B cell (primary cell): ENCODE results near the gene DVL1. TPM values are rescaled to one million over a fixed set of nuclear protein-coding genes. Genes with fewer than 3 reads are reported as not detected.

Experiments used
- ATAC-seq: fragments of 200-7000 bp; cut with Tn5 transposase; one replicate; pipeline ENCODE4 v1.10.0; 2021; ENCODE audit warnings: low read depth, mild to moderate bottlenecking, moderate number of reproducible peaks, moderate library complexity
- CTCF ChIA-PET: fragments of 350-600 bp; sonication (Branson Sonifier 250); formaldehyde crosslinking; loops from one replicate; lab custom pipeline; 2021; ENCODE audit warnings: antibody characterized with exemption, inconsistent platforms; lab: Charles Lee
- POLR2A ChIA-PET: fragments of 350-600 bp; sonication (Branson Sonifier 250); formaldehyde crosslinking; loops from one replicate; lab custom pipeline; 2021; ENCODE audit warnings: antibody characterized with exemption; lab: Charles Lee
- DNase-seq: peaks from one replicate; pipeline ENCODE4 v3.0.0; 2013
- H2AFZ ChIP-seq: 2 replicates; pipeline ENCODE4 v1.6.1; 2012; ENCODE audit warnings: mild to moderate bottlenecking, low read depth, low read length; ENCODE audit not compliant: insufficient read depth, poor library complexity, severe bottlenecking
- H3K27ac ChIP-seq, 2 donors: 1 replicate in 1 of 2; 2 replicates in 1 of 2; pipeline ENCODE4 v1.5.1; 2012 to 2013; ENCODE audit warnings: low read length in 2 of 2, mild to moderate bottlenecking in 2 of 2, moderate library complexity in 1 of 2
- H3K27me3 ChIP-seq, 4 experiments: fragments of 200-600 bp in 1 of 4; sonication (generic) in 1 of 4; replicated peaks in 1 of 4; 1 replicate in 2 of 4; 2 replicates in 2 of 4; pipeline versions ENCODE4 v1.6.1 to v1.7.0; 2013 to 2016; ENCODE audit warnings: low read length in 3 of 4, mild to moderate bottlenecking in 2 of 4, mixed read lengths in 1 of 4, moderate library complexity in 1 of 4; ENCODE audit not compliant: insufficient read depth in 4 of 4, control insufficient read depth in 3 of 4; ENCODE audit errors: control extremely low read depth in 1 of 4
- H3K36me3 ChIP-seq, 2 experiments: replicated peaks in 1 of 2; 1 replicate in 1 of 2; 2 replicates in 1 of 2; pipeline versions ENCODE4 v1.6.1 to v1.7.1; 2013; ENCODE audit warnings: low read length in 1 of 2; ENCODE audit not compliant: insufficient read depth in 2 of 2, control insufficient read depth in 1 of 2; ENCODE audit errors: control extremely low read depth in 1 of 2, extremely low read depth in 1 of 2
- H3K4me1 ChIP-seq, 2 donors: fragments of 200-600 bp in 1 of 2; sonication (generic) in 1 of 2; 1 replicate in 1 of 2; 2 replicates in 1 of 2; pipeline versions ENCODE4 v1.5.1 to v1.6.1; 2013 to 2017; ENCODE audit warnings: low read length in 2 of 2; ENCODE audit not compliant: control insufficient read depth in 2 of 2, insufficient read depth in 2 of 2
- H3K4me2 ChIP-seq: replicated peaks from 2 replicates; pipeline ENCODE3; 2012; ENCODE audit warnings: mild to moderate bottlenecking, low read depth, low read length; ENCODE audit not compliant: poor library complexity, severe bottlenecking
- H3K4me3 ChIP-seq, 5 experiments: fragments of 200-600 bp in 1 of 5; sonication (generic) in 1 of 5; 1 replicate in 3 of 5; 2 replicates in 2 of 5; pipeline versions ENCODE4 v1.5.1 to v1.7.0; 2011 to 2016; ENCODE audit warnings: low read length in 4 of 5, mild to moderate bottlenecking in 4 of 5, low read depth in 2 of 5, control low read depth in 1 of 5, moderate library complexity in 1 of 5; ENCODE audit not compliant: insufficient read depth in 1 of 5; ENCODE audit errors: control extremely low read depth in 1 of 5, extremely low read depth in 1 of 5
- H3K79me2 ChIP-seq: fragments of 200-600 bp; sonication (generic); one replicate; pipeline ENCODE4 v1.6.0; 2016; ENCODE audit warnings: low read length; ENCODE audit not compliant: control insufficient read depth, insufficient read depth
- H3K9ac ChIP-seq: fragments of 200-600 bp; sonication (generic); 2 replicates; pipeline ENCODE4 v1.6.1; 2017; ENCODE audit warnings: mild to moderate bottlenecking, low read length, moderate library complexity
- H3K9me3 ChIP-seq, 3 donors: one replicate each; pipeline versions ENCODE4 v1.6.1 to v1.7.1; 2013; ENCODE audit warnings: low read length in 2 of 3; ENCODE audit not compliant: control insufficient read depth in 2 of 3, insufficient read depth in 1 of 3; ENCODE audit errors: control extremely low read depth in 1 of 3
- H4K20me1 ChIP-seq: 2 replicates; pipeline ENCODE4 v1.6.0; 2012; ENCODE audit warnings: mild to moderate bottlenecking, low read length; ENCODE audit not compliant: insufficient read depth, control insufficient read depth, poor library complexity, severe bottlenecking
- H3K27ac Mint-ChIP-seq: one replicate; pipeline ENCODE4 v1.8.0; 2021; ENCODE audit warnings: mixed read lengths
- H3K27me3 Mint-ChIP-seq: one replicate; pipeline ENCODE4 v1.8.0; 2021; ENCODE audit warnings: mixed read lengths
- H3K4me1 Mint-ChIP-seq: one replicate; pipeline ENCODE4 v1.8.0; 2021; ENCODE audit warnings: mixed read lengths
- H3K4me3 Mint-ChIP-seq: one replicate; pipeline ENCODE4 v1.8.0; 2021; ENCODE audit warnings: mixed read lengths
- H3K9me3 Mint-ChIP-seq: one replicate; pipeline ENCODE4 v1.8.0; 2022; ENCODE audit warnings: mixed read lengths; ENCODE audit not compliant: insufficient read depth
- CTCF ChIP-seq: fragments of 200-600 bp; IDR thresholded peaks from one replicate; pipeline ENCODE4 v1.8.0; 2022; ENCODE audit warnings: antibody characterized with exemption, mild to moderate bottlenecking
- EZH2 ChIP-seq: IDR thresholded peaks from 2 replicates; pipeline ENCODE4 v1.6.1; 2012; ENCODE audit warnings: borderline replicate concordance, low read depth, mild to moderate bottlenecking, moderate library complexity, low read length; ENCODE audit not compliant: insufficient read depth, poor library complexity, severe bottlenecking
- WGBS: methylation state at CpG from one replicate; pipeline ENCODE4 v1.1.5; 2013; ENCODE audit warnings: missing lambda C conversion rate; ENCODE audit not compliant: insufficient coverage; 5-methylcytosine and 5-hydroxymethylcytosine counted together
- intact Hi-C: fragments of 100-400 bp; cut with micrococcal nuclease; formaldehyde crosslinking; loops from one replicate; pipeline ENCODE4 v1.10.0; 2022
- polyA plus RNA-seq: library from polyadenylated mRNA; depleted of rRNA; stranded (reverse); fragments of >200 nt; gene quantifications from 2 replicates; pipeline ENCODE4 v1.2.3, GENCODE V29; 2012
- total RNA-seq, 2 donors: library from RNA; stranded (reverse); fragments of 120-200 nt in 1 of 2; gene quantifications; 1 replicate in 1 of 2; 2 replicates in 1 of 2; pipeline versions ENCODE4 v1.2.3 to v1.2.4, GENCODE V29; 2013 to 2022

Gene DVL1
- total and polyA plus RNA-seq, 2 donors (not counting 1 experiment from before 2014, with no cell fraction given) = 46.1 to 53.5 TPM

- no peak for DNase-seq
- no peak overlapping the region for H2AFZ ChIP-seq
- H3K4me2 ChIP-seq = no peak overlapping the region
- no peak for TF ChIP-seq EZH2
- TF ChIP-seq CTCF = no peak
- POLR2A ChIA-PET = no interaction called here
- ATAC-seq = no peak
- peaks cover 8% of the 10 kb centered on the region for H3K4me1 Mint-ChIP-seq
- H3K4me3 Mint-ChIP-seq = no peak overlapping the region
- H3K79me2 ChIP-seq = no peaks in the 10 kb centered on the region
- H3K27me3 Mint-ChIP-seq = no peaks in the 10 kb centered on the region
- no peaks in the 10 kb centered on the region for H3K27me3 ChIP-seq
- no peak overlapping the region for H3K27ac Mint-ChIP-seq
- H3K4me1 ChIP-seq = peaks cover 0 to 13% of the 10 kb centered on the region in 2 donors
- H3K4me3 ChIP-seq = no peak overlapping the region
- no peaks in the 10 kb centered on the region for H3K9me3 ChIP-seq
- CTCF ChIA-PET = interaction anchor here (0.8 to 1.7 kb wide), 5 partner anchors 11 to 303 kb away, joined by 3 to 5 read pairs (median 4); no protein-coding TSS in a partner anchor
- H3K27ac ChIP-seq = no peak overlapping the region
- H4K20me1 ChIP-seq = no peaks in the 10 kb centered on the region
- WGBS = 74% methylated on average over 48 of the region's 50 CpGs
- no peak overlapping the region for H3K9ac ChIP-seq
- H3K9me3 Mint-ChIP-seq = no peaks in the 10 kb centered on the region
- H3K36me3 ChIP-seq = no peaks in the 10 kb centered on the region
- intact Hi-C loops = no loop called here
Observed at GRCh38 chr1:1286313-1287261, 62.6 kb downstream of the DVL1 start.
